AG04450 (cell line): ENCODE measurements around the gene PCDHB14. TPM values are rescaled to one million over a fixed set of nuclear protein-coding genes. Genes with fewer than 3 reads are reported as not detected.
"Not testable (repeated sequence)": the region's sequence is repeated elsewhere in the genome, so short reads cannot be mapped to it uniquely, and the experiment has no call there.

ENCODE experiments used
- CTCF ChIA-PET: fragments of 300-600, 350-600 bp; formaldehyde crosslinking; extraction: SDS; loops from one replicate; lab custom pipeline; 2022; ENCODE audit warnings: antibody characterized with exemption, inconsistent platforms; lab: Charles Lee
- POLR2A ChIA-PET: fragments of 350-600 bp; formaldehyde crosslinking; extraction: SDS; loops from one replicate; lab custom pipeline; 2021; ENCODE audit warnings: antibody characterized with exemption, inconsistent platforms; lab: Yijun Ruan, JAX
- DNase-seq: peaks from one replicate; pipeline ENCODE4 v3.0.0-alpha.2; 2011; ENCODE audit warnings: low read depth, low spot score
- H3K27ac ChIP-seq: one replicate; pipeline ENCODE4 v1.5.1; 2012; ENCODE audit warnings: low read depth, low read length, control low read depth
- H3K27me3 ChIP-seq: one replicate; pipeline ENCODE4 v1.6.0; 2012; ENCODE audit warnings: low read length; ENCODE audit not compliant: control insufficient read depth, insufficient read depth
- H3K4me3 ChIP-seq: 2 replicates; pipeline ENCODE4 v1.5.1; 2011; ENCODE audit warnings: mild to moderate bottlenecking, low read depth, low read length, control low read depth
- H3K9me3 ChIP-seq: 2 replicates; pipeline ENCODE4 v1.5.1; 2012; ENCODE audit warnings: low read length; ENCODE audit not compliant: control insufficient read depth, insufficient read depth
- polyA plus RNA-seq: library from polyadenylated mRNA; depleted of rRNA; stranded (reverse); fragments of >200 nt; gene quantifications from 2 replicates; pipeline ENCODE4 v1.2.3, GENCODE V29; 2011
- TF ChIP-seq, protein P1 (sequence below): IDR thresholded peaks from 2 replicates; pipeline ENCODE4 v1.5.1; 2011; ENCODE audit warnings: low read depth, low read length, control low read depth, inconsistent platforms

The PCDHB14 gene
- polyA plus RNA-seq, 1 experiment: 0.98 TPM

GRCh38 chr5:141192110-141192725, 30.9 kb upstream of the PCDHB14 start, which contains the start of gene PCDHB10:
Gene PCDHB10 (plus strand): TSS chr5:141192353. CDS start chr5:141192553, 200 bp downstream.
- ChIA-PET CTCF (interaction anchor here (0.7 to 1.4 kb wide), 7 partner anchors 10 to 372 kb away, joined by 3 to 7 read pairs (median 3); partner anchors contain the start of genes PCDHB14 and PCDHB16), POLR2A (no interaction called here)
- no peak for DNase-seq
- TF ChIP-seq, protein P1, sequence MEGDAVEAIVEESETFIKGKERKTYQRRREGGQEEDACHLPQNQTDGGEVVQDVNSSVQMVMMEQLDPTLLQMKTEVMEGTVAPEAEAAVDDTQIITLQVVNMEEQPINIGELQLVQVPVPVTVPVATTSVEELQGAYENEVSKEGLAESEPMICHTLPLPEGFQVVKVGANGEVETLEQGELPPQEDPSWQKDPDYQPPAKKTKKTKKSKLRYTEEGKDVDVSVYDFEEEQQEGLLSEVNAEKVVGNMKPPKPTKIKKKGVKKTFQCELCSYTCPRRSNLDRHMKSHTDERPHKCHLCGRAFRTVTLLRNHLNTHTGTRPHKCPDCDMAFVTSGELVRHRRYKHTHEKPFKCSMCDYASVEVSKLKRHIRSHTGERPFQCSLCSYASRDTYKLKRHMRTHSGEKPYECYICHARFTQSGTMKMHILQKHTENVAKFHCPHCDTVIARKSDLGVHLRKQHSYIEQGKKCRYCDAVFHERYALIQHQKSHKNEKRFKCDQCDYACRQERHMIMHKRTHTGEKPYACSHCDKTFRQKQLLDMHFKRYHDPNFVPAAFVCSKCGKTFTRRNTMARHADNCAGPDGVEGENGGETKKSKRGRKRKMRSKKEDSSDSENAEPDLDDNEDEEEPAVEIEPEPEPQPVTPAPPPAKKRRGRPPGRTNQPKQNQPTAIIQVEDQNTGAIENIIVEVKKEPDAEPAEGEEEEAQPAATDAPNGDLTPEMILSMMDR: 0 out of 2 replicates have a peak, but pooled peaks have one; percentile 15
- Histone ChIP-seq H3K4me3 (peak within 1 kb of the TSS; percentile 41), H3K27me3 (no peaks in the 10 kb centered on the region), H3K27ac (no peak within 1 kb of the TSS), H3K9me3 (peaks cover 24% of the 10 kb centered on the region)

- CTCF ChIA-PET, DNase-seq, POLR2A ChIA-PET, H3K27ac ChIP-seq, H3K27me3 ChIP-seq, H3K4me3 ChIP-seq: not testable (repeated sequence)
- peaks cover 16% of the 10 kb centered on the region for H3K9me3 ChIP-seq
Observed at GRCh38 chr5:141194332-141194731, 28.8 kb upstream of the PCDHB14 start.

DNA sequence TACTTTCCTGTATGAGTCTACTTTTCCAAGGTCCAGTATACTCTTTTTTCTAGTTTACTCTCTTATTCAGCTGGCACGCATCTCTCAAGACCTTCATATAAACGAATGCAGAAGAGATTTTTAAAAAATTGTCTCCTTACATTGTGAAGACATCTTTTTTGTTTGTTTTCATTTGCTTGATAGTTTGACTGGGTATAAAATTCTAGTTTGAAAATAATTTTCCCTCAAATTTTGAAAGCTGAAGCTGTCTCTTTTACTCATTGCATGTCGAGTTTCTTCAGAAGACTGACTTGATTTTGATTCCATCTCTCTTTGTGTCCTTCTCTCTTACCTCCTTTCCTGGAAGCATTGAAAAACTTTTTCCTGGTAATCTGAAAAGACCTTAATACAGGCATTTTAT, 26.8 kb upstream of the PCDHB14 start:
- ChIA-PET CTCF (interaction anchor here (1.2 kb wide), 1 partner anchor 9 kb away, joined by 3 read pairs; the partner anchor contains the start of gene PCDHB9), POLR2A (no interaction called here)
- peaks cover 20% of the 10 kb centered on the region for H3K9me3 ChIP-seq
- TF ChIP-seq, protein P1: no peak
- no peak overlapping the region for H3K4me3 ChIP-seq
- no peaks in the 10 kb centered on the region for H3K27me3 ChIP-seq
- DNase-seq: no peak
- no peak overlapping the region for H3K27ac ChIP-seq

GRCh38 chr5:141199359-141200235, 23.5 kb upstream of the PCDHB14 start, which contains the start of gene PCDHB11:
Gene PCDHB11 (plus strand): TSS chr5:141199627. CDS start chr5:141199775, 148 bp downstream.
- H3K4me3 ChIP-seq: no peak within 1 kb of the TSS
- H3K9me3 ChIP-seq: peaks cover 29% of the 10 kb centered on the region
- no peak within 1 kb of the TSS for H3K27ac ChIP-seq
- TF ChIP-seq, protein P1: no peak
- H3K27me3 ChIP-seq: no peaks in the 10 kb centered on the region
- ChIA-PET POLR2A (no interaction called here), CTCF (interaction anchor here (0.9 to 1.0 kb wide), 2 partner anchors 28 to 121 kb away, joined by 3 read pairs; partner anchors contain the start of gene TAF7)
- no peak for DNase-seq

DNA sequence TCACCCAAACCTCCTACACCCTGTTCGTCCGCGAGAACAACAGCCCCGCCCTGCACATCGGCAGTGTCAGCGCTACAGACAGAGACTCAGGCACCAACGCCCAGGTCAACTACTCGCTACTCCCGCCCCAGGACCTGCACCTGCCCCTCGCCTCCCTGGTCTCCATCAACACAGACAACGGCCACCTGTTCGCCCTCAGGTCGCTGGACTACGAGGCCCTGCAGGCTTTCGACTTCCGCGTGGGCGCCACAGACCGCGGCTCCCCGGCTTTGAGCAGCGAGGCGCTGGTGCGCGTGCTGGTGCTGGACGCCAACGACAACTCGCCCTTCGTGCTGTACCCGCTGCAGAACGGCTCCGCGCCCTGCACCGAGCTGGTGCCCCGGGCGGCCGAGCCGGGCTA, 22.0 kb upstream of the PCDHB14 start:
- H3K27ac ChIP-seq, H3K4me3 ChIP-seq, H3K27me3 ChIP-seq, POLR2A ChIA-PET, CTCF ChIA-PET, DNase-seq: not testable (repeated sequence)
- H3K9me3 ChIP-seq: peaks cover 28% of the 10 kb centered on the region

- CTCF ChIA-PET: not testable (repeated sequence)
Observed at GRCh38 chr5:141201646-141202045, 21.5 kb upstream of the PCDHB14 start.

More at GRCh38 chr5:141201646-141202045, 21.5 kb upstream of the PCDHB14 start:
- POLR2A ChIA-PET, DNase-seq, H3K27ac ChIP-seq, H3K27me3 ChIP-seq, H3K4me3 ChIP-seq: not testable (repeated sequence)
- H3K9me3 ChIP-seq: peaks cover 28% of the 10 kb centered on the region
